Esophagus muscularis mucosa (tissue), 4 donors: ENCODE measurements around the gene LSMEM2.
"Not testable (repeated sequence)": the region's sequence is repeated elsewhere in the genome, so short reads cannot be mapped to it uniquely, and the experiment has no call there.

Source experiments
- CTCF ChIP-seq, 3 experiments: fragments of 200-600 bp in 2 of 3; fragments of 450-650 bp in 1 of 3; sonication (generic) in 2 of 3; IDR thresholded peaks; one replicate each; pipeline ENCODE4 v1.5.1; 2017 to 2019; ENCODE audit warnings: antibody characterized with exemption in 3 of 3, mild to moderate bottlenecking in 2 of 3, moderate library complexity in 1 of 3
- EP300 ChIP-seq: sonication (generic); formaldehyde crosslinking; IDR thresholded peaks from one replicate; pipeline ENCODE4 v1.6.1; 2017; ENCODE audit warnings: antibody characterized with exemption
- POLR2A ChIP-seq: fragments of 450-650 bp; IDR thresholded peaks from one replicate; pipeline ENCODE4 v1.6.1; 2017; ENCODE audit warnings: antibody characterized with exemption, moderate library complexity, mild to moderate bottlenecking, low read depth
- POLR2AphosphoS5 ChIP-seq, 2 donors: sonication (generic); formaldehyde crosslinking; IDR thresholded peaks; one replicate each; pipeline ENCODE4 v1.6.1; 2017; ENCODE audit warnings: antibody characterized with exemption in 2 of 2

- TF ChIP-seq POLR2A; CTCF (IDR thresholded peaks at IDR 0.05); POLR2AphosphoS5 (IDR thresholded peaks at IDR 0.05); EP300: not testable (repeated sequence)
These were observed 16.7 kb upstream of the LSMEM2 start for GRCh38 chr3:50262200-50262599.
